Measurements from ENCODE around the gene DCDC2C.

- TF ChIP-seq CTCF (IDR thresholded peaks at IDR 0.05; ENCODE audit: low read depth, low read length) (no peak), POLR2A (IDR thresholded peaks at IDR 0.05; ENCODE audit: extremely low read depth, insufficient read length) (no peak), MYC (IDR thresholded peaks at IDR 0.05; ENCODE audit: low read depth, low read length) (no peak), MAX (IDR thresholded peaks at IDR 0.05; ENCODE audit: low read depth, low read length) (no peak)
Observed at GRCh38 chr2:3664925-3665324, 38.5 kb upstream of the DCDC2C start.

Data from NB4 (cell line).